ENCODE data around the gene ANKRD52.
A peak's percentile ranks its signal among the peaks of the same experiment; 100 is the strongest.

Gene ANKRD52

GRCh38 chr12:56260380-56260779 lies 2.2 kb upstream of the ANKRD52 start:
- no peak for DNase-seq
- H3K27me3 ChIP-seq (ENCODE audit: insufficient read depth, low read depth, severe bottlenecking), result no peaks in the 10 kb centered on the region
- H3K36me3 ChIP-seq, result peaks cover 19% of the 10 kb centered on the region
- no peak for TF ChIP-seq CTCF (IDR thresholded peaks at IDR 0.05; ENCODE audit: low read depth, low read length)
- H3K9me3 ChIP-seq (ENCODE audit: severe bottlenecking), result no peaks in the 10 kb centered on the region
- H3K4me3 ChIP-seq (ENCODE audit: low read depth, low read length), result no peak overlapping the region
- H3K27ac ChIP-seq, result no peak overlapping the region

- Histone ChIP-seq H3K36me3 (peaks cover 32% of the 10 kb centered on the region), H3K27me3 (ENCODE audit: insufficient read depth, low read depth, severe bottlenecking) (no peaks in the 10 kb centered on the region), H3K27ac (peak overlapping the region; percentile 96), H3K4me3 (ENCODE audit: low read depth, low read length) (peak overlapping the region; percentile 59), H3K9me3 (ENCODE audit: severe bottlenecking) (no peaks in the 10 kb centered on the region)
- no peak for DNase-seq
- TF ChIP-seq CTCF (IDR thresholded peaks at IDR 0.05; ENCODE audit: low read depth, low read length), result no peak
Observed at GRCh38 chr12:56258820-56259183, 618 bp upstream of the ANKRD52 start.

- H3K27ac ChIP-seq, result peak overlapping the region; percentile 96
Observed at GRCh38 chr12:56257491-56258067, 605 bp downstream of the ANKRD52 start.

GRCh38 chr12:56257071-56257470 lies 1.1 kb downstream of the ANKRD52 start:
- Histone ChIP-seq H3K9me3 (ENCODE audit: severe bottlenecking) (no peaks in the 10 kb centered on the region), H3K27me3 (ENCODE audit: insufficient read depth, low read depth, severe bottlenecking) (no peaks in the 10 kb centered on the region), H3K4me3 (ENCODE audit: low read depth, low read length) (peak overlapping the region; percentile 64), H3K36me3 (peaks cover 49% of the 10 kb centered on the region), H3K27ac (peak overlapping the region; percentile 96; the same call in 1 of the 2 replicates)
- no peak for DNase-seq
- TF ChIP-seq CTCF (IDR thresholded peaks at IDR 0.05; ENCODE audit: low read depth, low read length), result no peak

More at GRCh38 chr12:56257491-56258067, 605 bp downstream of the ANKRD52 start:
- H3K36me3 ChIP-seq, result peaks cover 44% of the 10 kb centered on the region
- no peaks in the 10 kb centered on the region for H3K9me3 ChIP-seq (ENCODE audit: severe bottlenecking)
- H3K27me3 ChIP-seq (ENCODE audit: insufficient read depth, low read depth, severe bottlenecking), result no peaks in the 10 kb centered on the region
- DNase-seq, result peak; percentile 69
- no peak for TF ChIP-seq CTCF (IDR thresholded peaks at IDR 0.05; ENCODE audit: low read depth, low read length)
- peak overlapping the region; percentile 64 for H3K4me3 ChIP-seq (ENCODE audit: low read depth, low read length)

- TF ChIP-seq CTCF (IDR thresholded peaks at IDR 0.05; ENCODE audit: low read depth, low read length), result no peak
- H3K4me3 ChIP-seq (ENCODE audit: low read depth, low read length), result no peak overlapping the region
- peaks cover 54% of the 10 kb centered on the region for H3K36me3 ChIP-seq
- DNase-seq, result no peak
- H3K27ac ChIP-seq, result no peak overlapping the region
- no peaks in the 10 kb centered on the region for H3K27me3 ChIP-seq (ENCODE audit: insufficient read depth, low read depth, severe bottlenecking)
- no peaks in the 10 kb centered on the region for H3K9me3 ChIP-seq (ENCODE audit: severe bottlenecking)
Observed at GRCh38 chr12:56256326-56256960, 1.7 kb downstream of the ANKRD52 start.

- no peak for DNase-seq
- no peaks in the 10 kb centered on the region for H3K27me3 ChIP-seq (ENCODE audit: insufficient read depth, low read depth, severe bottlenecking)
- H3K27ac ChIP-seq, result no peak overlapping the region
- no peak overlapping the region for H3K4me3 ChIP-seq (ENCODE audit: low read depth, low read length)
- no peak for TF ChIP-seq CTCF (IDR thresholded peaks at IDR 0.05; ENCODE audit: low read depth, low read length)
- peaks cover 57% of the 10 kb centered on the region for H3K36me3 ChIP-seq
- no peaks in the 10 kb centered on the region for H3K9me3 ChIP-seq (ENCODE audit: severe bottlenecking)
Observed at GRCh38 chr12:56255671-56256070, 2.5 kb downstream of the ANKRD52 start.
